SK-N-SH treated with all-trans-retinoic acid at 6 μM for 48 hours (cell line): ENCODE measurements around the gene PBX4.

Experiments
- ATAC-seq: fragments of 200-7000 bp; cut with Tn5 transposase; 3 replicates; pipeline ENCODE4 v1.9.1; 2020; ENCODE audit warnings: mild to moderate bottlenecking, moderate library complexity
- ARNTL ChIP-seq: fragments of 450-650 bp; formaldehyde crosslinking; IDR thresholded peaks from 2 replicates; pipeline ENCODE4 v1.5.0; 2020; ENCODE audit warnings: low read depth, mild to moderate bottlenecking, moderate library complexity, borderline replicate concordance
- BACH2 ChIP-seq: fragments of 250-450 bp; sonication (Bioruptor Pico); IDR thresholded peaks from 2 replicates; pipeline ENCODE4 v1.9.0; 2021; ENCODE audit warnings: mild to moderate bottlenecking, borderline replicate concordance
- CSDC2 ChIP-seq: fragments of 250-450 bp; sonication (Bioruptor Pico); IDR thresholded peaks from 2 replicates; pipeline ENCODE4 v1.5.0; 2020; ENCODE audit warnings: mild to moderate bottlenecking, moderate library complexity
- GLIS3 ChIP-seq: fragments of 250-450 bp; sonication (Bioruptor Pico); IDR thresholded peaks from 2 replicates; pipeline ENCODE4 v1.5.0; 2020; ENCODE audit warnings: mild to moderate bottlenecking, moderate library complexity
- OSR1 ChIP-seq: fragments of 250-450 bp; sonication (Bioruptor Pico); IDR thresholded peaks from 2 replicates; pipeline ENCODE4 v1.8.0; 2022; ENCODE audit warnings: moderate library complexity, mild to moderate bottlenecking, inconsistent platforms
- PPARA ChIP-seq: fragments of 250-450 bp; sonication (Bioruptor Pico); IDR thresholded peaks from 2 replicates; pipeline ENCODE4 v1.5.0; 2020; ENCODE audit warnings: mild to moderate bottlenecking, borderline replicate concordance
- RARB ChIP-seq: fragments of 250-450 bp; sonication (Bioruptor Pico); IDR thresholded peaks from 2 replicates; pipeline ENCODE4 v1.8.0; 2021; ENCODE audit warnings: mild to moderate bottlenecking, moderate library complexity
- TCF4 ChIP-seq: fragments of 250-450 bp; sonication (Bioruptor Pico); IDR thresholded peaks from 2 replicates; pipeline ENCODE4 v1.8.0; 2021; ENCODE audit warnings: mild to moderate bottlenecking, moderate library complexity, borderline replicate concordance
- ZC3H10 ChIP-seq: fragments of 250-450 bp; sonication (Bioruptor Pico); IDR thresholded peaks from 2 replicates; pipeline ENCODE4 v1.5.1; 2021; ENCODE audit warnings: mild to moderate bottlenecking, moderate library complexity
- ZFP3 ChIP-seq: fragments of 250-450 bp; sonication (Bioruptor Pico); IDR thresholded peaks from 2 replicates; pipeline ENCODE4 v1.5.0; 2020; ENCODE audit warnings: mild to moderate bottlenecking, moderate library complexity
- ZFP30 ChIP-seq: fragments of 450-650 bp; formaldehyde crosslinking; IDR thresholded peaks from 2 replicates; pipeline ENCODE4 v1.5.0; 2022; ENCODE audit warnings: mild to moderate bottlenecking, moderate library complexity
- ZNF565 ChIP-seq: fragments of 450-650 bp; formaldehyde crosslinking; conservative IDR thresholded peaks from 2 replicates; pipeline ENCODE4 v1.5.0; 2020; ENCODE audit warnings: low read depth, mild to moderate bottlenecking, moderate library complexity
- ZNF8 ChIP-seq: fragments of 450-650 bp; formaldehyde crosslinking; IDR thresholded peaks from 2 replicates; pipeline ENCODE4 v1.5.0; 2020; ENCODE audit warnings: mild to moderate bottlenecking, moderate library complexity
- TF ChIP-seq, protein P1 (sequence below): fragments of 250-450 bp; sonication (Bioruptor Pico); IDR thresholded peaks from 2 replicates; pipeline ENCODE4 v1.5.1; 2021; ENCODE audit warnings: mild to moderate bottlenecking, moderate library complexity
- TF ChIP-seq, protein P2 (sequence below): fragments of 250-450 bp; sonication (Bioruptor Pico); IDR thresholded peaks from 2 replicates; pipeline ENCODE4 v1.5.1; 2020; ENCODE audit warnings: low read depth, mild to moderate bottlenecking, moderate library complexity
- TF ChIP-seq, protein P3 (sequence below): fragments of 250-450 bp; sonication (Bioruptor Pico); IDR thresholded peaks from 2 replicates; pipeline ENCODE4 v1.5.0; 2020; ENCODE audit warnings: mild to moderate bottlenecking, moderate library complexity
- TF ChIP-seq, protein P4 (sequence below): fragments of 250-450 bp; sonication (Bioruptor Pico); IDR thresholded peaks from 2 replicates; pipeline ENCODE4 v1.8.0; 2021; ENCODE audit warnings: low read depth, mild to moderate bottlenecking, moderate library complexity, borderline replicate concordance
- TF ChIP-seq, protein P5 (sequence below): fragments of 250-450 bp; sonication (Bioruptor Pico); IDR thresholded peaks from 2 replicates; pipeline ENCODE4 v1.8.0; 2020; ENCODE audit warnings: mild to moderate bottlenecking, moderate library complexity, borderline replicate concordance

The PBX4 gene

DNA sequence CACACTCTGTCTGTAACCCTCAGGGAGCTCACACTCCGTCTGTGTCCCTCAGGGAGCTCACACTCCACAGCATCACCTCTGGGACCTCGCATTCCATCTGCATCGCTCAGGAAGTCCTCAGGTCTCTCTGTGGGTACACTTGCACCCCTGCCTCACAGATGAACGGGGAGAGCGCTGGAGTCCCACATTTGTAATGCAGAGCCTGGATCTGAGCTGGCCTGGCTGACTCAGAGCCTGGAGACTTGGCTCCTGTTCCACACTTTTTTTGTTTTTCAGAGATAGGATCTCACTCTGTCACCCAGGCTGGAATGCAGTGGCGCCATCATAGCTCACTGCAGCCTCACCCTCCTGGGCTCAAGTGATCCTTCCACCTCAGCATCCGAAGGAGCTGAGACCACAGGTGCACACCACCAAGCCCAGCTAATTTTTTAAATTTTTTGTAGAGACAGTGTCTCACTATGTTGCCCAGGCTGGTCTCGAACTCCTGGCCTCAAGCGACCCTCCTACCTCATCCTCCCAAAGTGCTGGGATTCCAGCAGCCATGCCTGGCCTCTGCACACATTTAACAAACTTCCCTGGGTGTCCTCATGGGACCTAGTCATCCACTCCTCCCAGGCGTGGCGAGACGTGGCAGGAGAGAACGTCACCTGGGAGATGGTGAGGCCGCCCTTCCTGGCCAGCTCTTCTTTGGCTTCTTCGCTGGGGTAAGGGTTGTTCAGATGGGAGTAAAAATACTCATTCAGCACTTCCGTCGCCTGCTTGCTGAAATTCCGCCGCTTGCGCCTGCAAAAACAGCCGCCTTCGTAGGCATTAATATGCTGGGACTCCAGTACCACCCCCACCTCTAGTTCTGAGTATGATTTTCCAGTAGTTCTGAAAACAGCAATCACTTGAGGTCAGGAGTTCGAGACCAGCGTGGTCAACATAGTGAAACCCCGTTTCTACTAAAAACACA lies 49.4 kb downstream of the PBX4 start (continued):
- TF ChIP-seq CSDC2 (CRISPR knock-in tag) = no peak
- TF ChIP-seq PPARA (CRISPR knock-in tag) = no peak
- no peak for TF ChIP-seq ZC3H10 (CRISPR knock-in tag)

DNA sequence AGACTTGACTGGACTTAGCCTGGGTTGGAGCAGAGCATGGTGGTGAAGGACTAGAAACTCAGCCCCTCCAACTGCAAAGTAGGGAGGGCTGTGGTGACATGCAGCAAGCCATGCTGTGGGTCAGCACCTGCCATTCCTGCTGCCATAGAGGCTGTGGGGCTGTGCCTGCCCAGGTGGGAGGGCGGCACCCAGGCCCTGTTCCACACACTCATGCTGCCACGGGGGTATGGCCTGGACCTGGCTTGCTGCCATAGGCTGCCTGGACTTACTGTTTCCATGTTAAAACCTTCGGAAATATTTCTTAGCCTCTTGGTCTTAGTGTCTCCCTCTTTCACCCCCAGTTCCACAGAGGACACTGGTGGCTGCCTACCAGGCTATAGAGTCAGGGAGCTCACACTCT lies 51.1 kb downstream of the PBX4 start:
- TF ChIP-seq, protein P1, sequence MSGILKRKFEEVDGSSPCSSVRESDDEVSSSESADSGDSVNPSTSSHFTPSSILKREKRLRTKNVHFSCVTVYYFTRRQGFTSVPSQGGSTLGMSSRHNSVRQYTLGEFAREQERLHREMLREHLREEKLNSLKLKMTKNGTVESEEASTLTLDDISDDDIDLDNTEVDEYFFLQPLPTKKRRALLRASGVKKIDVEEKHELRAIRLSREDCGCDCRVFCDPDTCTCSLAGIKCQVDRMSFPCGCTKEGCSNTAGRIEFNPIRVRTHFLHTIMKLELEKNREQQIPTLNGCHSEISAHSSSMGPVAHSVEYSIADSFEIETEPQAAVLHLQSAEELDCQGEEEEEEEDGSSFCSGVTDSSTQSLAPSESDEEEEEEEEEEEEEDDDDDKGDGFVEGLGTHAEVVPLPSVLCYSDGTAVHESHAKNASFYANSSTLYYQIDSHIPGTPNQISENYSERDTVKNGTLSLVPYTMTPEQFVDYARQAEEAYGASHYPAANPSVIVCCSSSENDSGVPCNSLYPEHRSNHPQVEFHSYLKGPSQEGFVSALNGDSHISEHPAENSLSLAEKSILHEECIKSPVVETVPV (CRISPR knock-in tag) = no peak
- no peak for TF ChIP-seq ZFP3 (CRISPR knock-in tag)
- TF ChIP-seq, protein P2, sequence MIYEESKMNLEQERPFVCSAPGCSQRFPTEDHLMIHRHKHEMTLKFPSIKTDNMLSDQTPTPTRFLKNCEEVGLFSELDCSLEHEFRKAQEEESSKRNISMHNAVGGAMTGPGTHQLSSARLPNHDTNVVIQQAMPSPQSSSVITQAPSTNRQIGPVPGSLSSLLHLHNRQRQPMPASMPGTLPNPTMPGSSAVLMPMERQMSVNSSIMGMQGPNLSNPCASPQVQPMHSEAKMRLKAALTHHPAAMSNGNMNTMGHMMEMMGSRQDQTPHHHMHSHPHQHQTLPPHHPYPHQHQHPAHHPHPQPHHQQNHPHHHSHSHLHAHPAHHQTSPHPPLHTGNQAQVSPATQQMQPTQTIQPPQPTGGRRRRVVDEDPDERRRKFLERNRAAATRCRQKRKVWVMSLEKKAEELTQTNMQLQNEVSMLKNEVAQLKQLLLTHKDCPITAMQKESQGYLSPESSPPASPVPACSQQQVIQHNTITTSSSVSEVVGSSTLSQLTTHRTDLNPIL = no peak
- no peak for TF ChIP-seq GLIS3 (CRISPR knock-in tag)
- no peak for TF ChIP-seq TCF4 (CRISPR knock-in tag)
- no peak for TF ChIP-seq BACH2 (CRISPR knock-in tag)
- TF ChIP-seq, protein P3, sequence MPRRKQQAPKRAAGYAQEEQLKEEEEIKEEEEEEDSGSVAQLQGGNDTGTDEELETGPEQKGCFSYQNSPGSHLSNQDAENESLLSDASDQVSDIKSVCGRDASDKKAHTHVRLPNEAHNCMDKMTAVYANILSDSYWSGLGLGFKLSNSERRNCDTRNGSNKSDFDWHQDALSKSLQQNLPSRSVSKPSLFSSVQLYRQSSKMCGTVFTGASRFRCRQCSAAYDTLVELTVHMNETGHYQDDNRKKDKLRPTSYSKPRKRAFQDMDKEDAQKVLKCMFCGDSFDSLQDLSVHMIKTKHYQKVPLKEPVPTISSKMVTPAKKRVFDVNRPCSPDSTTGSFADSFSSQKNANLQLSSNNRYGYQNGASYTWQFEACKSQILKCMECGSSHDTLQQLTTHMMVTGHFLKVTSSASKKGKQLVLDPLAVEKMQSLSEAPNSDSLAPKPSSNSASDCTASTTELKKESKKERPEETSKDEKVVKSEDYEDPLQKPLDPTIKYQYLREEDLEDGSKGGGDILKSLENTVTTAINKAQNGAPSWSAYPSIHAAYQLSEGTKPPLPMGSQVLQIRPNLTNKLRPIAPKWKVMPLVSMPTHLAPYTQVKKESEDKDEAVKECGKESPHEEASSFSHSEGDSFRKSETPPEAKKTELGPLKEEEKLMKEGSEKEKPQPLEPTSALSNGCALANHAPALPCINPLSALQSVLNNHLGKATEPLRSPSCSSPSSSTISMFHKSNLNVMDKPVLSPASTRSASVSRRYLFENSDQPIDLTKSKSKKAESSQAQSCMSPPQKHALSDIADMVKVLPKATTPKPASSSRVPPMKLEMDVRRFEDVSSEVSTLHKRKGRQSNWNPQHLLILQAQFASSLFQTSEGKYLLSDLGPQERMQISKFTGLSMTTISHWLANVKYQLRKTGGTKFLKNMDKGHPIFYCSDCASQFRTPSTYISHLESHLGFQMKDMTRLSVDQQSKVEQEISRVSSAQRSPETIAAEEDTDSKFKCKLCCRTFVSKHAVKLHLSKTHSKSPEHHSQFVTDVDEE (CRISPR knock-in tag) = no peak
- TF ChIP-seq ARNTL (CRISPR knock-in tag) = no peak
- TF ChIP-seq, protein P4, sequence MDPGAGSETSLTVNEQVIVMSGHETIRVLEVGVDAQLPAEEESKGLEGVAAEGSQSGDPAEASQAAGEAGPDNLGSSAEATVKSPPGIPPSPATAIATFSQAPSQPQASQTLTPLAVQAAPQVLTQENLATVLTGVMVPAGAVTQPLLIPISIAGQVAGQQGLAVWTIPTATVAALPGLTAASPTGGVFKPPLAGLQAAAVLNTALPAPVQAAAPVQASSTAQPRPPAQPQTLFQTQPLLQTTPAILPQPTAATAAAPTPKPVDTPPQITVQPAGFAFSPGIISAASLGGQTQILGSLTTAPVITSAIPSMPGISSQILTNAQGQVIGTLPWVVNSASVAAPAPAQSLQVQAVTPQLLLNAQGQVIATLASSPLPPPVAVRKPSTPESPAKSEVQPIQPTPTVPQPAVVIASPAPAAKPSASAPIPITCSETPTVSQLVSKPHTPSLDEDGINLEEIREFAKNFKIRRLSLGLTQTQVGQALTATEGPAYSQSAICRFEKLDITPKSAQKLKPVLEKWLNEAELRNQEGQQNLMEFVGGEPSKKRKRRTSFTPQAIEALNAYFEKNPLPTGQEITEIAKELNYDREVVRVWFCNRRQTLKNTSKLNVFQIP (CRISPR knock-in tag) = no peak
- no peak for TF ChIP-seq RARB (CRISPR knock-in tag)
- no peak for TF ChIP-seq PPARA (CRISPR knock-in tag)
- TF ChIP-seq ZC3H10 (CRISPR knock-in tag) = no peak
- TF ChIP-seq OSR1 (CRISPR knock-in tag) = no peak
- TF ChIP-seq ZNF8 (CRISPR knock-in tag) = no peak
- TF ChIP-seq, protein P5, sequence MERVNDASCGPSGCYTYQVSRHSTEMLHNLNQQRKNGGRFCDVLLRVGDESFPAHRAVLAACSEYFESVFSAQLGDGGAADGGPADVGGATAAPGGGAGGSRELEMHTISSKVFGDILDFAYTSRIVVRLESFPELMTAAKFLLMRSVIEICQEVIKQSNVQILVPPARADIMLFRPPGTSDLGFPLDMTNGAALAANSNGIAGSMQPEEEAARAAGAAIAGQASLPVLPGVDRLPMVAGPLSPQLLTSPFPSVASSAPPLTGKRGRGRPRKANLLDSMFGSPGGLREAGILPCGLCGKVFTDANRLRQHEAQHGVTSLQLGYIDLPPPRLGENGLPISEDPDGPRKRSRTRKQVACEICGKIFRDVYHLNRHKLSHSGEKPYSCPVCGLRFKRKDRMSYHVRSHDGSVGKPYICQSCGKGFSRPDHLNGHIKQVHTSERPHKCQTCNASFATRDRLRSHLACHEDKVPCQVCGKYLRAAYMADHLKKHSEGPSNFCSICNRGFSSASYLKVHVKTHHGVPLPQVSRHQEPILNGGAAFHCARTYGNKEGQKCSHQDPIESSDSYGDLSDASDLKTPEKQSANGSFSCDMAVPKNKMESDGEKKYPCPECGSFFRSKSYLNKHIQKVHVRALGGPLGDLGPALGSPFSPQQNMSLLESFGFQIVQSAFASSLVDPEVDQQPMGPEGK (CRISPR knock-in tag) = no peak
- ATAC-seq = no peak

DNA sequence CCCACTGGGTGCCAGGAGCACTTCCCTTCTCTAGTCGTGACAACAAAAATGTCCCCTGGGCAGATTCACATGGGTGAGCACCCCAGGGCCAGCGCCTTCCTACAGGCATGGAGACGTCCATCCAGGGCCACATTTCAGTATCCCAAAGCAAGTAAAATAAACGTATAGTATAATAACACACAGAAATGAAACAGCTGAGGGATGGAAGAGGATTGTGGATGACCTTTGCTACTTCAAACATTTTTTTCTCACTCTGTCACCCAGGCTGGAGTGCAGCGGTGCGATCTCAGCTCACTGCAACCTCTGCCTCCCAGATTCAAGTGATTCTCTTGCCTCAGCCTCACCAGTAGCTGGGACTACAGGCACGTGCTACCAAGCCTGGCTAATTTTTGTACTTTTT lies 52.2 kb downstream of the PBX4 start:
- ATAC-seq = no peak
- no peak for TF ChIP-seq TCF4 (CRISPR knock-in tag)
- TF ChIP-seq GLIS3 (CRISPR knock-in tag) = no peak
- TF ChIP-seq CSDC2 (CRISPR knock-in tag) = no peak
- TF ChIP-seq, protein P5 (CRISPR knock-in tag) = no peak
- no peak for TF ChIP-seq ZNF565 (CRISPR knock-in tag)
- TF ChIP-seq, protein P3 (CRISPR knock-in tag) = no peak
- TF ChIP-seq RARB (CRISPR knock-in tag) = no peak
- TF ChIP-seq, protein P1 (CRISPR knock-in tag) = no peak
- no peak for TF ChIP-seq ZFP3 (CRISPR knock-in tag)
- TF ChIP-seq ZFP30 (CRISPR knock-in tag) = no peak
- TF ChIP-seq ZNF8 (CRISPR knock-in tag) = no peak
